ENCODE results near the gene SASH1.

DNA sequence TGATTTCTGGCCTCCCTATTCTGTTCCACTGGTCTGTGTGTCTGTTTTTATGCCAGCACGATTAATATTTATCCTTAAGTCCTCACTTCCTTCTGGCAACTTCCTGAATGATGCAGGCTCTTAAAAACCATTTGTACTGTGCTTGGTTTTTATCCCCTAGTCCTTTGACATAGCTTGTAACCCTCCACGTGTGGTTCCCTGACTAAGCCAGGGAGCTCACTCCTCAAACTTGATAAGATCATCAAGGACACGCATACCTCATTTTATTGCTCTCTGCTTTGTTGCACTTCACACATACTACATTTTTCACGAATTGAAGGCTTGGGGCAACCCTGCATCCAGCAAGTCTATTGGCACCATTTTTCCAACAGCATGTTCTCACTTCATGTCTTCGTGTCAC is 237.8 kb downstream of the SASH1 start:
- TF ChIP-seq, protein P1, sequence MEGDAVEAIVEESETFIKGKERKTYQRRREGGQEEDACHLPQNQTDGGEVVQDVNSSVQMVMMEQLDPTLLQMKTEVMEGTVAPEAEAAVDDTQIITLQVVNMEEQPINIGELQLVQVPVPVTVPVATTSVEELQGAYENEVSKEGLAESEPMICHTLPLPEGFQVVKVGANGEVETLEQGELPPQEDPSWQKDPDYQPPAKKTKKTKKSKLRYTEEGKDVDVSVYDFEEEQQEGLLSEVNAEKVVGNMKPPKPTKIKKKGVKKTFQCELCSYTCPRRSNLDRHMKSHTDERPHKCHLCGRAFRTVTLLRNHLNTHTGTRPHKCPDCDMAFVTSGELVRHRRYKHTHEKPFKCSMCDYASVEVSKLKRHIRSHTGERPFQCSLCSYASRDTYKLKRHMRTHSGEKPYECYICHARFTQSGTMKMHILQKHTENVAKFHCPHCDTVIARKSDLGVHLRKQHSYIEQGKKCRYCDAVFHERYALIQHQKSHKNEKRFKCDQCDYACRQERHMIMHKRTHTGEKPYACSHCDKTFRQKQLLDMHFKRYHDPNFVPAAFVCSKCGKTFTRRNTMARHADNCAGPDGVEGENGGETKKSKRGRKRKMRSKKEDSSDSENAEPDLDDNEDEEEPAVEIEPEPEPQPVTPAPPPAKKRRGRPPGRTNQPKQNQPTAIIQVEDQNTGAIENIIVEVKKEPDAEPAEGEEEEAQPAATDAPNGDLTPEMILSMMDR (IDR thresholded peaks at IDR 0.05), result no peak
- no peak for TF ChIP-seq POLR2A (IDR thresholded peaks at IDR 0.05)

All from heart left ventricle (tissue), 13 donors.